B cell (primary cell): ENCODE data around the gene TTL.

Source experiments
- EZH2 ChIP-seq: IDR thresholded peaks from 2 replicates; pipeline ENCODE4 v1.6.1; 2012; ENCODE audit warnings: borderline replicate concordance, low read depth, mild to moderate bottlenecking, moderate library complexity, low read length; ENCODE audit not compliant: insufficient read depth, poor library complexity, severe bottlenecking
- TF ChIP-seq, protein P1 (sequence below): fragments of 200-600 bp; IDR thresholded peaks from one replicate; pipeline ENCODE4 v1.8.0; 2022; ENCODE audit warnings: antibody characterized with exemption, mild to moderate bottlenecking

DNA sequence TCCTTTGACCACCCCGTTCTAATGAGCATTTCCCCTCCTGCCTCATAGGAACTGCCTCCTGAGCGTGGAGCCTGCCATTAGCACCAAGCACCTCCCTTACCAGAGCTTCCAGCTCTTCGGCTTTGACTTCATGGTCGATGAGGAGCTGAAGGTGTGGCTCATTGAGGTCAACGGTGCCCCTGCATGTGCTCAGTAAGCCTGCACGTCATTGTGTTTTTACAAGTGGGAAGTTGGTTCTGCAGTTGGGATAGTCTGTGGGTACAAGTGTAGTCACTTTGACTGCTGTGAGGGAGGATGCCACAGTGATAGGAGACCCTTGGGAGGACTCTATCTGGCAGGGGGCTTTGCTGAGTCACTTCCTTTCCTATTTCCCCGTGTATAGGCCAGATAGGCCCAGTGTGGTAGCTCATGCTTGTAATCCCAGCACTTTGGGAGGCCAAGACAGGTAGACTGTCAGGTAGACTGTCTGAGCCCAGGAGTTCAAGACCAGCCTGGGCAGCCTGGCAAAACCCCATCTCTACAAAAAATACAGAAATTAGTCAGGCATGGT, 38.4 kb downstream of the TTL start:
- TF ChIP-seq, protein P1, sequence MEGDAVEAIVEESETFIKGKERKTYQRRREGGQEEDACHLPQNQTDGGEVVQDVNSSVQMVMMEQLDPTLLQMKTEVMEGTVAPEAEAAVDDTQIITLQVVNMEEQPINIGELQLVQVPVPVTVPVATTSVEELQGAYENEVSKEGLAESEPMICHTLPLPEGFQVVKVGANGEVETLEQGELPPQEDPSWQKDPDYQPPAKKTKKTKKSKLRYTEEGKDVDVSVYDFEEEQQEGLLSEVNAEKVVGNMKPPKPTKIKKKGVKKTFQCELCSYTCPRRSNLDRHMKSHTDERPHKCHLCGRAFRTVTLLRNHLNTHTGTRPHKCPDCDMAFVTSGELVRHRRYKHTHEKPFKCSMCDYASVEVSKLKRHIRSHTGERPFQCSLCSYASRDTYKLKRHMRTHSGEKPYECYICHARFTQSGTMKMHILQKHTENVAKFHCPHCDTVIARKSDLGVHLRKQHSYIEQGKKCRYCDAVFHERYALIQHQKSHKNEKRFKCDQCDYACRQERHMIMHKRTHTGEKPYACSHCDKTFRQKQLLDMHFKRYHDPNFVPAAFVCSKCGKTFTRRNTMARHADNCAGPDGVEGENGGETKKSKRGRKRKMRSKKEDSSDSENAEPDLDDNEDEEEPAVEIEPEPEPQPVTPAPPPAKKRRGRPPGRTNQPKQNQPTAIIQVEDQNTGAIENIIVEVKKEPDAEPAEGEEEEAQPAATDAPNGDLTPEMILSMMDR, result no peak
- no peak for TF ChIP-seq EZH2
